Globus pallidus (tissue), 1 donor: ENCODE measurements around the gene TEX48.

Experiments used
- DNase-seq: peaks from one replicate; pipeline ENCODE4 v3.0.0-alpha.2; 2015; ENCODE audit warnings: low spot score

The TEX48 gene

GRCh38 chr9:114681594-114682332 is at the start of gene TEX48:
TSS of gene TEX48 (minus strand) at chr9:114682192. CDS start at chr9:114671723, 10,469 bp downstream.
- DNase-seq: peak; percentile 61

GRCh38 chr9:114731701-114732100 is 49.7 kb upstream of the TEX48 start:
- no peak for DNase-seq

- DNase-seq: peak; percentile 66
Observed at GRCh38 chr9:114729706-114730105, 47.7 kb upstream of the TEX48 start.

- no peak for DNase-seq
Observed at GRCh38 chr9:114725930-114726329, 43.9 kb upstream of the TEX48 start.

GRCh38 chr9:114724744-114725143 is 42.8 kb upstream of the TEX48 start:
- DNase-seq: no peak

GRCh38 chr9:114723931-114724330 is 41.9 kb upstream of the TEX48 start:
- DNase-seq: no peak

GRCh38 chr9:114722937-114723620 is 41.1 kb upstream of the TEX48 start:
- no peak for DNase-seq

- DNase-seq: no peak
Observed at GRCh38 chr9:114722081-114722621, 40.2 kb upstream of the TEX48 start.

- no peak for DNase-seq
Observed at GRCh38 chr9:114721491-114722079, 39.6 kb upstream of the TEX48 start.

- DNase-seq: no peak
Observed at GRCh38 chr9:114720086-114720676, 38.2 kb upstream of the TEX48 start.

GRCh38 chr9:114719290-114719689 is 37.3 kb upstream of the TEX48 start:
- DNase-seq: no peak

- DNase-seq: no peak
Observed at GRCh38 chr9:114718801-114719221, 36.8 kb upstream of the TEX48 start.

- DNase-seq: no peak
Observed at GRCh38 chr9:114717908-114718486, 36.0 kb upstream of the TEX48 start.

- DNase-seq: no peak
Observed at GRCh38 chr9:114709636-114710035, 27.6 kb upstream of the TEX48 start.

- DNase-seq: no peak
Observed at GRCh38 chr9:114706711-114707110, 24.7 kb upstream of the TEX48 start.

- no peak for DNase-seq
Observed at GRCh38 chr9:114701988-114702387, 20.0 kb upstream of the TEX48 start.

GRCh38 chr9:114697951-114698351 is 16.0 kb upstream of the TEX48 start:
- DNase-seq: no peak

- no peak for DNase-seq
Observed at GRCh38 chr9:114696814-114697544, 15.0 kb upstream of the TEX48 start.

GRCh38 chr9:114695948-114696347 is 14.0 kb upstream of the TEX48 start:
- DNase-seq: no peak

- no peak for DNase-seq
Observed at GRCh38 chr9:114694719-114695269, 12.8 kb upstream of the TEX48 start.

GRCh38 chr9:114694146-114694545 is 12.2 kb upstream of the TEX48 start:
- DNase-seq: no peak
